HG03571 (cell line): ENCODE measurements around the gene CHL1.

Experiments
- ATAC-seq: cut with Tn5 transposase; IDR thresholded peaks from one replicate; pipeline ENCODE4 v1.9.1; 2021; ENCODE audit not compliant: unreplicated experiment

Gene CHL1

DNA sequence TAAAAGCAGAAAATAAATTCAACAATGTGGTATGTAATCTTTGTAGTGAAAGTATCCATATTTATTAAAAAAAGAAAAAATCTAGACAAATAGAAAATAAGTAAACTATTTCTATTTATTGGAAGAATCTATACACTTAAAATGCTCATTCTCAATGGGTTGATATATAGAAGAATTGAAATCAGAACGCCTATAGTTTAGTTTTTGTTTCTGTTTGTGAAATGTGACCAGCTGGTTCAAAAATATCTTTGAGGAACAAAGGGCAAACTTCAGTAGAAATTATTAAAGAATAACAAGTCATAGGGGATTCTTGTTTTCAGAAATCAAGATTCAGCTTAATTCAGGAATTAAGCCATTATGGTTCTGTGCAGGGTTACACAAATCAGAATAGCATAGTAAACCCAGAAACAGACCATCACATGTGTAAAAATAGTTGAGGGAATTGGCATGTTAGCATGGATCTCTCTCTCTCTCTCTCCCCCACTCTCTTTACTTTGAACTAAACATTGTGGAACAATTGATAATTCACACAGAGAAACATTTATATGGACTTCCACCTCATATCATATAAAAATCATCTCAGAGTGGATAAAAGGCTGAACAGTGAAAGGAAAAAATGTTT is 134.0 kb downstream of the CHL1 start:
- no peak for ATAC-seq

DNA sequence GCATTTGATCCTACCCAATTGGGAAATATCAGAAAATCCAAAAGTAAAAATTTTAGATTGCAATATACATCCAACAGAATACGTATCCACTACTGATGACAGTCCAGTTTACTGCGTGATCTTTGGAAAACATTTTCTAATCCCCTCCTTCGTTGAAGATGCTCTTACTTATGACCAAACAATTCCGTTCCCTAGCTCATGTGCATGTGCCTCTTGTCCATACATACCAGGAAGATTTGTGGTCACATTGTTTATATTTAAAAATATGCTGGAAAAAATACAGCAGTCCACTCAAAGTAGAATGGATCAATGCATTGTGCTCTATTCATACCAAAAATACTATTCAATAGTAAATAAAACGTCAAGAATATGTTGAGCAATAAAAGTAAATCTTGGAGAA is 135.3 kb downstream of the CHL1 start:
- ATAC-seq, result no peak

DNA sequence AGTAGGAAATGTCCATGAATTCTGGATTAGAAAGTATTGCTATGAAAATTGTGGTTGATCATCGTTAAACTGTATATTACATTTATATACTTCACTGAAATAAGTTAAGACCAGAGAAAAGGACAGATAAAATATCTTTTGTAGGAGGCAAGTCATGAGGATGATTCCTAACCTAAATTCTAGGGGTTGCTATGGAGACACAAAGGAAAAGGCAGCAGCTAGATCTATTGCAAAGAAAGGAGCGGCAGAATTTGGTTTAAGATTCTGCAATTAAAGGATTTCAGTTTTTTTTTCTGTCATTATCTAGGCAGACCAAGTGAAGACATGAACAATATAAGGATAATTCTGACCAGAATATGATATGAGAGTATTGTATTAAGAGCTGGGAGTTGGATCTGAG is 136.1 kb downstream of the CHL1 start:
- no peak for ATAC-seq

DNA sequence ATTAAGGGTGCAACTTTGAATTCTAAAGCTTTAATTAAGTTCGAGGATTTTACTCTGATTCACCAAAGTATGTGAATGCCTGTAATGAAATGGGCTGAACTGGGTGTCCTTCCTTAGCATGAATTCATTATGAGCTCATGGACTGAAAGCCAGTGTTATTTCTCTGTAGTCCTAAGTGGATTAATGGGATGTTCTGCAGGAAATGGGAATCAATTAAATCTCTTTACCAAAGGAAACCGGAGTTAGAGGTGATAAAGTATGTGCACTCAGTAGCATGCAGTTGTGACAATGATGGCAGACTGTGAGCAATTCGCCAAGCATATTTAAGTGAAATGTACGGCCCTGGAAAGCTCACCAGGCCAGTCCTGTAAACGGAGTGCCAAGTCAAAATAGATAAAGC is 138.7 kb downstream of the CHL1 start:
- ATAC-seq, result no peak

DNA sequence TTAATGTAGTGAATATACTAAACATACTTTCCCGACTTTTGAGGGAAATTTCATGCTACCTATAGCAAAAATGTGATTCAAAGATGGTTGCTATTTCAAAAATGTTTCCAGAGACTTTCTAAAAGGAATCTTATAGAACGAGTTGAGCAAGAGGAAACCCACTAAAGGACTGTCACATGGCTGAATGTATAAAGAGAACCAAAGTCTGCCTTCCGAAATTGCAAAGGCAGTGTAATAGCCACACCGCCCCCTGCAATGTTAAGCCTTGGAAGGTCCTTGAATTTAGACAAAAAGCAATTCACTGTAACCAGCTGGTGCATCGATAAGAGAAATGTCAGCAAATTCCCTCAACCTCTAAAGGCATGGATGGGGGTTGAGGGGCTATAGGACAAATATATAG is 142.8 kb downstream of the CHL1 start:
- ATAC-seq, result no peak

DNA sequence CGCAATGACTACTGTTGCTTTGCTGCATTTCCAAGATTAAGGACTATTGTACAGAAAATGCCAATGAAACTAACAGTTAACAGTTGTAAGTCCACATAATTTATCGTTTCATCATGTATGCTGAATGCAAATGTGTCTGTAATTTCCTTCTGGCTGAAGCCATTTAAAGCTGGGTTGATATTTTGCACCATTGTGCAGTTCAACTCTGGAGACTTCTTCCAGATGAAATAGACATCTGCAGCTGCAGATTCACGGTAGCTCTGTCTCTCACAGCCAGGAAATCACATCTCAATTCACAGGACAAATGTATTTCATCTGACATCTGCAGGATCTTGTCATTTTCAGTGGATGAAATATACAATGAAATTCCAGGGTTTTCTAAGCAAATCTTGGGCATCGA is 145.4 kb downstream of the CHL1 start:
- no peak for ATAC-seq

DNA sequence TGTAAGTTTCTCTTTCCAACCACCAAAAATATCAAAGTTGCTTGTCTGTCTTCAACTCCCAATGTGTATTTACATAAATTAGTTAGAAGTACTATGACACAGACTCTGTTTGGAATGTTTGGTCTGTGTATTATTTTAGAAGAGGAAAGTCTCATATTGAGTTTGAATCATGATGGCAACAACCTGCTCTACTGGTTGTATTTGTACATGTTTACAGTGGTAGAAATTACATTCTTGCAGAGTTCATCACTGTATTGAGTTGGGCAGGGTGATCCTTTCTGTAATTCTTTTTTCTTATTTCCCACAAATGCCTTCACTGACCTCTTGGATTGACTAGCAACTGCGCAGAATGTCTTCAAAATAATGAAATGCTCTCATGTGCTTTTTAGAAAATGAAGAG is 149.6 kb downstream of the CHL1 start:
- ATAC-seq, result no peak

DNA sequence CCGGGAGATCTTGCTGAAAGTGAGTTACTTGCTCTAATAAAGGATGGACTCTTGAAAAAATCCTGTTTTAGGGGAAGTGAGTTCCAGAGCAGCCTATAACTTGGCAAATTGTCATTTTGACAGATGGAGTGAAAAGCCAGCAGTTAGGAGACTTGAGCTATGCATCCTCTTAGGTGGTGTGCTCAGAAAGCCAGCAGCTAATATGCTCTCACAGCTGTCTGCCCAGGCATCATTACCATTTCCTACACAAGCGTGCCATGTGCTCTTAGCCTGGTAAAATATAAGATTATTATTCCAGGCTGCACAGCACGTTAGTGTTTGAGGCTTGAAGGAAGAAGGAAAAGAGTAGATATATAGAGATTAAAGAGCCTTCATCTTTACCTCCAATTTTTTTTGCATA is 151.0 kb downstream of the CHL1 start:
- no peak for ATAC-seq

DNA sequence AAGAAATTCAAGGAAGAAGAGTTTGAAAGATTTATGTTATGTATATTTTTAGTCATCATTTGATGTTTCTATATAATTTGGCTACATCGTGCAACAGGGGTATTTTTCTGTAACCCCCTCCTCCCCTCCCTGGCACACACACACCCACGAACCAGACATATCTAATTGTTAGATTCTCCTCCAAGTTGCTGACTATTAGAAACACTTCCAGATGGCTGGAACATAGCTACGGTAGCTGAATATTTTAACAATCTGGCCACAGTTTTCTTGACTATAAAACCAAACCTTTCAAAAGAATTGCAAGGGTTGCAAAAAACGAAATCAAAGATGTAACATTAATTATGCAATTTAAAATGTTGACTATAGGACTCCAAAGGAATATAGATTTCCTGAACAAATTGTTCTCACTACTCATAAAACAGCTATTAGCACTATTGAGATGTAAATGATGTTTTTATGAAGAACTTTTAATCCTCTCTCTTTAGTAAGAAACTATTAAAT is 154.4 kb downstream of the CHL1 start:
- ATAC-seq, result no peak

DNA sequence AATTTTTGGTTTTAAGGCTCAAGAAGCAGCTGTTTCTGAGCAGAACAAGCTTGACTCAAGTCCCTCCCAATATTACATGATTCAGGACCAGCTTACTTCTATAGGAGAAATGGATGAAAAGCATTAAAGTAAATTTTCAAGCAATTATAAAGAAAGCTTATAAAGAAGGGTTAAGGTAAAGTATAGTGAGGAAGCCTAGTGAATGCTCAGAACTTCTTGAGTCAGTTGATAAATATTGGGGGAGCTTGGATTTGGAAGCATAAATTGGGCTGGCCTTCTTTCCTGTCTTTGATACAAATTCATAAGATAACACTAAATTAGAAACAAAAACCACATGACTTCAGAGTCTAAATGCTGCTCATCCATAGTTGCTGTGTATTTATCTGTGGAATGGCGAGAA is 156.0 kb downstream of the CHL1 start:
- no peak for ATAC-seq

DNA sequence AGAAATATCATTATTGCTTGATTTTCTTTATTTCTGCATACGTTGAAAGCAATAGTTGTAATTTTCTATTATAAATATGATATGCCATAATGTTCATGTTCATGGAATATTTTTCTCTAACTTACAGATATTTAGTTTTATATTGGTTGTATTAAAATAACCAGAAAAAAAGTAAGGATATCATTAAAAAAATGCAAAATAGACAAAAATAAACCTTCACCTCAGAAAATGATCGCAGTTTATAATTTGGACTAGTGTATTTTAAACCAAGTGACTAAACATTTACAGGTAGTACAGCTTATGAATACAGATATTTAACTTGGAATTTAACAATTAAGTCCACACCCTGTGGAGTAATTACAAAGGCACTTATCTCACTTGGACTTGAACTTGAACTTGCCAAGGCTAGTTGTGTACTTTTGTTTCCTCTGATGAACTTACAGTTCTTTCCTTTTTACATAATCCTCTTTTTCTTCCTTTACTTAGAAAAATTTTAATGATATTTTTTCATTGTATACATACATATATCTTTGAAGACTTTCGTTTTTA is 156.7 kb downstream of the CHL1 start:
- no peak for ATAC-seq

DNA sequence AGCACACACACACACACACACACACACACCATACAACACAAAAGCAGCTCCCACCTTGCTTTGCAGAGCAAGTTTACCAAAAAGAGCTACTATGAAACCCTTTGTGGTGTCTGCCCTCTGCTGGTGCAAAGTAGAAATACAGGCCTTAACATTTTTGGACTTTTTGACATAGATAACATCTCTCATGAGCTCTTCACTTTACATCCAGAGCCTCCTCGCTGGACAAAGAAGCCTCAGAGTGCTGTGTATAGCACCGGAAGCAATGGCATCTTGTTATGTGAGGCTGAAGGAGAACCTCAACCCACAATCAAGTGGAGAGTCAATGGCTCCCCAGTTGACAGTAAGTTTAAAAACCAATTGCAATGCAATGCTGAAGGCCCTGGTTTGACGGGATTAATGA is 157.9 kb downstream of the CHL1 start:
- ATAC-seq, result no peak

DNA sequence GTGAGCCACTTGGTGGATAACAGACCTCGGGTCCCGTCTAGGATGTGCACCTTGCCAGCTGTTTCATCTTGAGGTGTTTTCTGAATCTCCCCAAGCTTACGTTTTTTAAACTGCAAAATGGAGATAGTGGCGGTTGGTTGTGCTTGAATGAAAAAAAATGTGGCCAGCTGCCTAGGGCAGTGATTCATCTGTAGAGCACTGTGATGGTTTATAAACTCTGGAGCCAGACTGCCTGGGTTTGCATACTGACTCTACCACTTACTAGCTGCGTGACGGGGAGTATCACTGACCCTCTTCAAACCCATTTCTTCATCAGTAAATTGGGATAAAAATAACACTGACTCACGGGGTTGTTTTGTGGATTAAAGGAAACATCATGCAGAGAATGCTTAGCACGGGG is 159.1 kb downstream of the CHL1 start:
- ATAC-seq, result peak; percentile 73

DNA sequence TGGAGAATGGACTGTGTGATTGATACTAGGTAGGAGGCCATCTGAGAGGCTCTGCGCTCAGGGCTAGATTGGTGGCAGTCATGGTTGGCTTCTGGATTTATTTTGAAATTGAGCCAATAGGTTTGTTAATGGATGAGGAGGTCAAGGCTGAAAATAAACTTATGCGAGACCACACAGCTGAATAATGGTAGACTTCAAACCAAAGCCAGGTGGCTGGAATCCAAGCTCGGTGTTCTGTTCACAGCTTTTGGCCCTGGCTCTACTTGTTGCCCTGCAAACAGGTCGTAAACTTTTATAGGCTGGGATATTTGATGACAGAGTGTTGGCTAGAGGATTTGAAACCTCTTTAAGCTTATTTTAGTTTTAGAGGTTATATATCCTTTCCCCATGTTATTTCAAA is 160.4 kb downstream of the CHL1 start:
- no peak for ATAC-seq

DNA sequence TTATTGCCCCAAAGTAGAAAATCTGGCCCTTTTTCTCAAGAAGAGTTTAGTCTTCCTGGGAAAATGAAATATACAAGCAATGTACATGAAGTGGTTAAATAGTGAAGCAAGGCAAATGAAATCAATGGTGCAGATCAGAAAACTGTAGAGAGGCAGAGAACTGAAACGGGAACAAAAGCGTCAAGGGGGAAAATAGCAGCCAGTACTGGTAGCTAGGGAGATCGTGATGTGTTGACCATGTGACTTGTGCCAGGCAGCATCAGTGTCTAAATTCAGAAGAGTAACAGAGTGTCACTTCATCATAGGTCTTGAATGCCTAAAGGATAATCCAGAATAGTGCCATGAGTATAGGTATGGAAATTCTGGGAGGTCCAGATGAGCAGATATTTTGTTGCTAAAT is 163.1 kb downstream of the CHL1 start:
- peak; percentile 48 for ATAC-seq

DNA sequence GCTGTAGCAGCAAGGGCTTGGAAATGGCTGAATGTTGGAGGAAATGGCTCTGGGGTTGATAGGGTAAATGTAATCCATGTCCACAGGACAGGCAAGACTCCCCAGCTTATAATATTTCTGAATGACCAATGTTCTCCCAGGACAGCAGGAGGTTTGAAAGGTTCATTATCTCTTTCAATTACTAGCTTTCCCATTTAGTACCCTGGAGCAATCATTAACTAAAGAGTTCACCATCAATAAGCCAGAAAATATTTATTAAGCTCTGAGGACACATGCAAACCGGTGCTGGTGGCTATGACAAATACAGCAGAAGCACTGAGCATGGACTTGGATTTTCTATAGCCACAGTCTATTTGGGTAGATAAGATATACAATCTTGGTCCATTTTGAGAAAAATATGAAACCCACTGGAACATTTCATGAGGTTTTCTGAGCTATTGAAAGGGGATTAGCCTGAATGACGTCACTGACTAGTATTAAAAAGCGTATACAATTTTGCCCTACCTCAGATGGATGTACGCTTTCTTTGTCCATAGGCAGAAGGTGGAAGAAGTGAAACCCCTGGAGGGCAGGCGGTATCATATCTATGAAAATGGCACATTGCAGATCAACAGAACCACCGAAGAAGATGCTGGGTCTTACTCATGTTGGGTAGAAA is 166.2 kb downstream of the CHL1 start:
- no peak for ATAC-seq

DNA sequence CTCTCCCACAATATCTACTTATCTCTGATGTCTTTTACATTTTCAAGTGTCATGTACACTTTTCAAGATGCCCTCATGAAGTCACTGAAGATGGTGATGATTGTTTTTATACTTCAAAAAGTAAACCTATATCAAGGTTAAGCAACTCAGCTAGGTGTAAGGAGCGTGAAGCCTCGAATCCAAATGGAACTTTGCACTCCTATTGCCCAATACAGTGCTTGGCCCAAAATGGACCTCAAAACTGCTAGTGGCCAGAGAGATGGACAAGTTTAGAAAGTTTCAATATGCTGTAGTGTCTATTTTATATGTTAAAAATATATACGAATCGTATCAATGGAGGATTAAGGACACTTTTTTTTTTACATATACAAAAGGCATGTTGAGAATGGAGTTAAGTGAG is 167.7 kb downstream of the CHL1 start:
- no peak for ATAC-seq

DNA sequence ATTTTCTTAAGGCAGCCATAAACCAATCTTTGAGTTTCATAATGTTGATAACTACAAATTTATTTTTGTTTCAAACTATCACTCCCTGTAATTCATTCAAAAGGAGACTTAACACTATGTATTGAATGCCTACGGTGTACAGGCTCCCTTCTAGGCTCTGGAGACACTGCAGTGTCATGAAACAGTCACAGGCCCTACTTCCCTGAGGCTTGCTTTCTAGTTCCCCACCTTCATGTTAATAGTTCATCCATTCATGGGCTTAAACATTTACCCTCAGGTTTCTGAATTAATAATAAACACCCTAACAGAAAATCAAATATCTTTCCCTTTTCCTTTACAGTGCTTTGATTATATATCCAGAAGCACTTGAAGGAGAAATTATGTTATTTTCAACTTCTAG is 168.7 kb downstream of the CHL1 start:
- ATAC-seq, result peak; percentile 88

DNA sequence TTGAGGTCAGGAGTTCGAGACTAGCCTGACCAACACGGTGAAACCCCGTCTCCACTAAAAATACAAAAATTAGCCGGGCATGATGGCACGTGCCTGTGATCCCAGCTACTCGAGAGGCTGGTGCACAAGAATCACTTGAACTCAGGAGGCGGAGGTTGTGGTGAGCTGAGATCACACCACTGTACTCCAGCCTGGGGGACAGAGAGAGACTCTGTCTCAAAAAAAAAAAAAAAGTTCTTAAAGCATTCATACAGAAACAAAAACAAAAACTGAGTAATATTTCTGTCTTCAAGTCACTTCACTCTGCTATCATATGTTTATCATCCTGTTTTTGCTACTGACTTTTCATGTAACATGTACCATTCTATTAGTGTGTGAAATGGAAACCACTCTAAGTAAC is 169.7 kb downstream of the CHL1 start:
- ATAC-seq, result peak; percentile 53

DNA sequence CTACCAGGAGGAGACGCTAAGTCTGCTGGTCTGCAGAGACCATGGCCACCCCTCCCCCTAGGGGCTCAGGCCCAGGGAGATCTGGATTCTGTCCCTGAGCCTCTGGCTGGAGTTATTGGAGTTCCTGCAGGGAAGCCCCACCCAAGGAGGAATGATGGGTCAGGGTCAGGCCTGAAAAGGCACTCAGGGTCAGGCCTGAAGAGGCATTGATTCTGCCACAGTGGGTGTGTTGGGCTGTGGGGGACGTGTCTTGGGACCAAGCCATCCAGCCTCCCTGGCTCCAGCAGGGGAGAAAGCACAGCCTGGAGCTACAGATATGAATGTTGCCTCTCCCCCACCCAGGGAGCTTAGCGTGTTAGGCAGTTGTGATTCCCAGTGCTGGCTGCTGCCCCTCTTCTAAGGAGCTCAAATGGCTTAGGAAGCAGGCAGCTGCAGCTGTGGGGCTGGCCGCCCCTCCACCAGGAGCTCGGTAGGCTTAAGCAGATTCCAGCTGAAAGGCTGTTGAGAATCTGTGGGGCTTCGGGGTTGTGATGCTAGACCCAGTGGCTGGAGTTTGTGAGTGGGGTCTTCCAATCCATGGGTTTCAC is 176.7 kb downstream of the CHL1 start:
- no peak for ATAC-seq

DNA sequence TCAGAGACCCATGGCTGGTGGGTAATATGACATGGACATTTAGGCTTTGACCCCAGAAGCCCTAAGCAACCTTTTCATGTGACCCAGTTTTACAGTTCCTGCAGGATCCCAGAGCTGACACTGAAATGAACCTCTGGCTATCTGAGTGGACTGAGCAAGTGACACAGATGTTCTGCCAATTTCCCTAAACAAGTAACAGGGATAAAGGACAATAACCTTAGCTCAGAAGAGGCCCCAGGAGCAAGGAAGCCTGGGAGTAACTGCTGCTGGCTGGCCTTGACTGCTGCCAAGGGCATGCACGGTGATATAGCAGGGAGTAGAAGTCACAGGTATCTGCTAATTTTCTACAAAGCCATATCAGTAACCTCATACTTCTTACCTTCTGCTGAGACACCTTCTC is 177.9 kb downstream of the CHL1 start:
- ATAC-seq, result no peak

DNA sequence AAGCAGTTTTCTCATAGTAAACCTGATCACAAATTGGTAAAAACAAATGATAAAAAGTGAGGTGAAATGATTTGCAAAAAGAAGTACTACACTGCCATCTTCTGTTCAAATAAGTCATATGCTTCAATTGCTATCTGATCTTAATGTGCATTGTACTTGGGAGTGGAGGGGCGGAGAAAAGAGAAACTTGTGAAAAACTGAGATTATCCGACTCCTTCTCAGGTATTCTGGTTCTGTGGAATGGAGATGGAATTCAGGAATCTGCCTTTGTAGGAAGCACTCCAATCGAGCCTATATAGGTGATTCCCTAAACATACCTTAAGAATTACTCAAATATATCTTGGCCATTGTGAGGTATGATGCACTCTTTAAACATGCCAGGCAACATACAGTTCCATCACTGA is 180.6 kb downstream of the CHL1 start:
- ATAC-seq, result peak; percentile 63
